Measurements from ENCODE around the gene DNMT3A. TPM values are rescaled to one million over a fixed set of nuclear protein-coding genes. Genes with fewer than 3 reads are reported as not detected.

Gene DNMT3A
- polyA plus RNA-seq (2013, experiment 1 of 2) = 10.8 TPM
- polyA plus RNA-seq (2013, experiment 2 of 2) = 10.1 TPM

- peak within 1 kb of the TSS in 1 of 2 experiments; percentile 18 for H3K4ac ChIP-seq (ENCODE audit: low read depth in 1 of 2, low read length in 2 of 2)
- peak within 1 kb of the TSS; percentile 51 for H3K9ac ChIP-seq (ENCODE audit: low read length)
- H2AFZ ChIP-seq (ENCODE audit: low read depth, low read length) = peak within 1 kb of the TSS; percentile 70
- H3K18ac ChIP-seq (ENCODE audit: low read depth in 1 of 2, low read length in 2 of 2) = peak within 1 kb of the TSS in 1 of 2 experiments; percentile 76
- peaks cover 0 to 15% of the 10 kb centered on the region in 2 experiments for H3K36me3 ChIP-seq (ENCODE audit: control insufficient read depth in 1 of 2, insufficient read depth in 2 of 2, low read depth in 1 of 2, low read length in 2 of 2)
- H3K27me3 ChIP-seq (ENCODE audit: control insufficient read depth in 1 of 2, insufficient read depth in 1 of 2, low read length in 2 of 2) = no peaks in the 10 kb centered on the region
- H3K9me3 ChIP-seq (ENCODE audit: control insufficient read depth, low read length) = no peaks in the 10 kb centered on the region
- H2BK5ac ChIP-seq (ENCODE audit: low read depth, low read length, poor library complexity, severe bottlenecking) = no peak within 1 kb of the TSS
- H2AK5ac ChIP-seq (ENCODE audit: low read length, severe bottlenecking) = no peak within 1 kb of the TSS
- H4K91ac ChIP-seq (ENCODE audit: low read length) = no peak within 1 kb of the TSS
- H2BK12ac ChIP-seq (ENCODE audit: low read length in 2 of 2) = peak within 1 kb of the TSS in 1 of 2 experiments; percentile 91
- 0% methylated on average over 4 of the region's 100 CpGs for WGBS
- no peak within 1 kb of the TSS for H4K8ac ChIP-seq (ENCODE audit: low read length)
- H3K4me1 ChIP-seq (ENCODE audit: control insufficient read depth, insufficient read depth, low read depth, low read length) = peaks cover 24% of the 10 kb centered on the region
- DNase-seq = peak; percentile 63
- peak within 1 kb of the TSS; percentile 68 for H2BK120ac ChIP-seq (ENCODE audit: low read depth, low read length)
- no peak within 1 kb of the TSS for H2BK15ac ChIP-seq (ENCODE audit: low read depth, poor library complexity, severe bottlenecking)
- H3K27ac ChIP-seq (ENCODE audit: low read length, poor library complexity, severe bottlenecking) = no peak within 1 kb of the TSS
- peak within 1 kb of the TSS; percentile 96 for H3K4me2 ChIP-seq (ENCODE audit: low read length, poor library complexity, severe bottlenecking)
- peak within 1 kb of the TSS; percentile 71 to 73 for H3K4me3 ChIP-seq (ENCODE audit: insufficient read depth in 1 of 2, low read depth in 1 of 2, low read length in 2 of 2)
- H3K23ac ChIP-seq (ENCODE audit: low read length in 2 of 2) = peak within 1 kb of the TSS in 1 of 2 experiments; percentile 31
- peak within 1 kb of the TSS in 1 of 2 experiments; percentile 68 for H3K14ac ChIP-seq (ENCODE audit: low read length in 2 of 2)
- H3K79me1 ChIP-seq (replicated peaks; ENCODE audit: low read length, poor library complexity, severe bottlenecking) = peaks cover 16% of the 10 kb centered on the region
Measured at GRCh38 chr2:25341753-25342371, at the start of gene DNMT3A. Gene DNMT3A (minus strand): TSS chr2:25341925. CDS start chr2:25313984, 27,941 bp downstream.

- H3K9ac ChIP-seq (ENCODE audit: low read length) = no peak overlapping the region
- no peaks in the 10 kb centered on the region for H3K4me1 ChIP-seq (ENCODE audit: control insufficient read depth, insufficient read depth, low read depth, low read length)
- H3K23ac ChIP-seq (ENCODE audit: low read length in 2 of 2) = no peak overlapping the region
- WGBS = 95% methylated on average over 9 of the region's 9 CpGs
- H3K4ac ChIP-seq (ENCODE audit: low read depth in 1 of 2, low read length in 2 of 2) = no peak overlapping the region
- no peak overlapping the region for H2AFZ ChIP-seq (ENCODE audit: low read depth, low read length)
- no peak overlapping the region for H2AK5ac ChIP-seq (ENCODE audit: low read length, severe bottlenecking)
- no peak overlapping the region for H2BK5ac ChIP-seq (ENCODE audit: low read depth, low read length, poor library complexity, severe bottlenecking)
- H3K79me1 ChIP-seq (replicated peaks; ENCODE audit: low read length, poor library complexity, severe bottlenecking) = no peaks in the 10 kb centered on the region
- H3K4me3 ChIP-seq (ENCODE audit: insufficient read depth in 1 of 2, low read depth in 1 of 2, low read length in 2 of 2) = no peak overlapping the region
- H3K4me2 ChIP-seq (ENCODE audit: low read length, poor library complexity, severe bottlenecking) = no peak overlapping the region
- H3K27me3 ChIP-seq (ENCODE audit: control insufficient read depth in 1 of 2, insufficient read depth in 1 of 2, low read length in 2 of 2) = no peaks in the 10 kb centered on the region
- H2BK15ac ChIP-seq (ENCODE audit: low read depth, poor library complexity, severe bottlenecking) = no peak overlapping the region
- H2BK12ac ChIP-seq (ENCODE audit: low read length in 2 of 2) = no peak overlapping the region
- H3K36me3 ChIP-seq (ENCODE audit: control insufficient read depth in 1 of 2, insufficient read depth in 2 of 2, low read depth in 1 of 2, low read length in 2 of 2) = peaks cover 0 to 16% of the 10 kb centered on the region in 2 experiments
- H3K27ac ChIP-seq (ENCODE audit: low read length, poor library complexity, severe bottlenecking) = no peak overlapping the region
- no peak for DNase-seq
- no peaks in the 10 kb centered on the region for H3K9me3 ChIP-seq (ENCODE audit: control insufficient read depth, low read length)
- no peak overlapping the region for H4K91ac ChIP-seq (ENCODE audit: low read length)
- no peak overlapping the region for H4K8ac ChIP-seq (ENCODE audit: low read length)
- H2BK120ac ChIP-seq (ENCODE audit: low read depth, low read length) = no peak overlapping the region
- peak overlapping the region in 1 of 2 experiments; percentile 53 for H3K14ac ChIP-seq (ENCODE audit: low read length in 2 of 2)
- H3K18ac ChIP-seq (ENCODE audit: low read depth in 1 of 2, low read length in 2 of 2) = no peak overlapping the region
Measured at GRCh38 chr2:25389161-25389560, 47.4 kb upstream of the DNMT3A start.

GRCh38 chr2:25388491-25388890 is 46.8 kb upstream of the DNMT3A start:
- no peaks in the 10 kb centered on the region for H3K4me1 ChIP-seq (ENCODE audit: control insufficient read depth, insufficient read depth, low read depth, low read length)

GRCh38 chr2:25387876-25388449 is 46.2 kb upstream of the DNMT3A start:
- no peak overlapping the region for H2BK12ac ChIP-seq (ENCODE audit: low read length in 2 of 2)
- no peak overlapping the region for H3K4me3 ChIP-seq (ENCODE audit: insufficient read depth in 1 of 2, low read depth in 1 of 2, low read length in 2 of 2)
- no peak overlapping the region for H2BK15ac ChIP-seq (ENCODE audit: low read depth, poor library complexity, severe bottlenecking)
- H3K14ac ChIP-seq (ENCODE audit: low read length in 2 of 2) = no peak overlapping the region
- H2BK5ac ChIP-seq (ENCODE audit: low read depth, low read length, poor library complexity, severe bottlenecking) = no peak overlapping the region
- no peak overlapping the region for H2AFZ ChIP-seq (ENCODE audit: low read depth, low read length)
- no peak overlapping the region for H3K27ac ChIP-seq (ENCODE audit: low read length, poor library complexity, severe bottlenecking)
- H2AK5ac ChIP-seq (ENCODE audit: low read length, severe bottlenecking) = no peak overlapping the region
- H2BK120ac ChIP-seq (ENCODE audit: low read depth, low read length) = no peak overlapping the region
- WGBS = 93% methylated on average over 17 of the region's 17 CpGs
- H3K36me3 ChIP-seq (ENCODE audit: control insufficient read depth in 1 of 2, insufficient read depth in 2 of 2, low read depth in 1 of 2, low read length in 2 of 2) = peaks cover 0 to 16% of the 10 kb centered on the region in 2 experiments
- H3K79me1 ChIP-seq (replicated peaks; ENCODE audit: low read length, poor library complexity, severe bottlenecking) = no peaks in the 10 kb centered on the region
- H3K23ac ChIP-seq (ENCODE audit: low read length in 2 of 2) = no peak overlapping the region
- no peak overlapping the region for H3K9ac ChIP-seq (ENCODE audit: low read length)
- DNase-seq = no peak
- no peak overlapping the region for H4K91ac ChIP-seq (ENCODE audit: low read length)
- H3K18ac ChIP-seq (ENCODE audit: low read depth in 1 of 2, low read length in 2 of 2) = no peak overlapping the region
- H3K27me3 ChIP-seq (ENCODE audit: control insufficient read depth in 1 of 2, insufficient read depth in 1 of 2, low read length in 2 of 2) = no peaks in the 10 kb centered on the region
- no peak overlapping the region for H3K4me2 ChIP-seq (ENCODE audit: low read length, poor library complexity, severe bottlenecking)
- H3K4ac ChIP-seq (ENCODE audit: low read depth in 1 of 2, low read length in 2 of 2) = no peak overlapping the region
- H3K4me1 ChIP-seq (ENCODE audit: control insufficient read depth, insufficient read depth, low read depth, low read length) = no peaks in the 10 kb centered on the region
- H4K8ac ChIP-seq (ENCODE audit: low read length) = peak overlapping the region; percentile 58
- H3K9me3 ChIP-seq (ENCODE audit: control insufficient read depth, low read length) = no peaks in the 10 kb centered on the region

More at GRCh38 chr2:25388491-25388890, 46.8 kb upstream of the DNMT3A start:
- H3K27ac ChIP-seq (ENCODE audit: low read length, poor library complexity, severe bottlenecking) = no peak overlapping the region
- H3K27me3 ChIP-seq (ENCODE audit: control insufficient read depth in 1 of 2, insufficient read depth in 1 of 2, low read length in 2 of 2) = no peaks in the 10 kb centered on the region
- H3K36me3 ChIP-seq (ENCODE audit: control insufficient read depth in 1 of 2, insufficient read depth in 2 of 2, low read depth in 1 of 2, low read length in 2 of 2) = peaks cover 0 to 16% of the 10 kb centered on the region in 2 experiments
- no peak overlapping the region for H2AK5ac ChIP-seq (ENCODE audit: low read length, severe bottlenecking)
- no peak overlapping the region for H3K9ac ChIP-seq (ENCODE audit: low read length)
- H3K14ac ChIP-seq (ENCODE audit: low read length in 2 of 2) = no peak overlapping the region
- no peak overlapping the region for H3K23ac ChIP-seq (ENCODE audit: low read length in 2 of 2)
- H3K79me1 ChIP-seq (replicated peaks; ENCODE audit: low read length, poor library complexity, severe bottlenecking) = no peaks in the 10 kb centered on the region
- peak overlapping the region; percentile 58 for H4K8ac ChIP-seq (ENCODE audit: low read length)
- H4K91ac ChIP-seq (ENCODE audit: low read length) = no peak overlapping the region
- 83% methylated on average over 5 of the region's 6 CpGs for WGBS
- no peak overlapping the region for H2BK120ac ChIP-seq (ENCODE audit: low read depth, low read length)
- no peak overlapping the region for H2BK12ac ChIP-seq (ENCODE audit: low read length in 2 of 2)
- no peak overlapping the region for H3K4me2 ChIP-seq (ENCODE audit: low read length, poor library complexity, severe bottlenecking)
- no peak for DNase-seq
- no peak overlapping the region for H2AFZ ChIP-seq (ENCODE audit: low read depth, low read length)
- no peak overlapping the region for H2BK15ac ChIP-seq (ENCODE audit: low read depth, poor library complexity, severe bottlenecking)
- H3K4me3 ChIP-seq (ENCODE audit: insufficient read depth in 1 of 2, low read depth in 1 of 2, low read length in 2 of 2) = no peak overlapping the region
- H2BK5ac ChIP-seq (ENCODE audit: low read depth, low read length, poor library complexity, severe bottlenecking) = no peak overlapping the region
- no peak overlapping the region for H3K4ac ChIP-seq (ENCODE audit: low read depth in 1 of 2, low read length in 2 of 2)
- H3K18ac ChIP-seq (ENCODE audit: low read depth in 1 of 2, low read length in 2 of 2) = no peak overlapping the region
- no peaks in the 10 kb centered on the region for H3K9me3 ChIP-seq (ENCODE audit: control insufficient read depth, low read length)
